Activated CD4-positive, alpha-beta T cell treated with anti-CD3 and anti-CD28 coated beads for 48 hours (primary cell): ENCODE measurements around the gene CAPN15.
"Not testable (repeated sequence)": the region's sequence is repeated elsewhere in the genome, so short reads cannot be mapped to it uniquely, and the experiment has no call there.

Source experiments
- DNase-seq: peaks from one replicate; pipeline ENCODE4 v3.0.0-alpha.2; 2020

CAPN15 gene

GRCh38 chr16:507527-507926 lies 20.0 kb upstream of the CAPN15 start:
- DNase-seq, result not testable (repeated sequence)

DNA sequence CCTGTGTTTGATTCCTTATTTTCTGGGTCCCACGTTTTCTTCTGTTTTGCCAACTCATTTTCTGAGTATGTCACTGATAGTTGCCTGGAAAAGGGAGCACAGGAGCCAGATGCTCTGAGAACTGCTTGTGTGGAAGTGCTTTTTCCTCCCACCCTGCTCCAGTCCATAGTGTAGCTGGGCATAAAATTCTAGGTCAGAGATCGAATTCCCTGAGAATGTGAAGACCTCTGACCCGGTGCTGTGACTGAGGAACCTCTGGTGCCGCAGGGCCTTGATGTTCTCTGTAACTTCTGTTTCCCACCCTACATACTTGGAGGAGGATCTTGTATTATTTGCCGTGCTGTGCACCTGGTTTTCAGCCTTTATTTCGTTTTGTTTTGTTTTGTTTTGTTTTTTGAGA lies 19.5 kb upstream of the CAPN15 start:
- no peak for DNase-seq

- no peak for DNase-seq
Observed at GRCh38 chr16:508884-509736, 18.4 kb upstream of the CAPN15 start.

- DNase-seq, result no peak
Observed at GRCh38 chr16:510066-510825, 17.3 kb upstream of the CAPN15 start.

- no peak for DNase-seq
Observed at GRCh38 chr16:512802-513201, 14.7 kb upstream of the CAPN15 start.

- DNase-seq, result no peak
Observed at GRCh38 chr16:513950-514349, 13.6 kb upstream of the CAPN15 start.

GRCh38 chr16:515175-515938 lies 12.2 kb upstream of the CAPN15 start:
- no peak for DNase-seq

DNA sequence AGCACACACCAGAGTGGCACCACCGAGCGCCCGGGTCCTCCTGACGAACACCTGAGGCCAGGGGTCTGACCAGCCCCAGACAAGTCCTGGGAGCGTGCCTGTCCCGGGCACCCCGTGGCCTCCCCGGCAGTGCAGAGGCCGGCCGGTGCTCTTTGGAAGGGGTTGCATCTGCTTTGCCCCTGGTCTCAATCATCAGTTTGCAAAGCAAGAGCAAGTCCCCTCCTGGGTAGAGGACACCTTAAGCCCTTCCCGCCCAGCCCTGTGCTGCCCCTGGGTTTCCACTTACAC lies 11.6 kb upstream of the CAPN15 start:
- DNase-seq, result no peak

- no peak for DNase-seq
Observed at GRCh38 chr16:516301-516700, 11.2 kb upstream of the CAPN15 start.

- DNase-seq, result no peak
Observed at GRCh38 chr16:518858-519257, 8.7 kb upstream of the CAPN15 start.

DNA sequence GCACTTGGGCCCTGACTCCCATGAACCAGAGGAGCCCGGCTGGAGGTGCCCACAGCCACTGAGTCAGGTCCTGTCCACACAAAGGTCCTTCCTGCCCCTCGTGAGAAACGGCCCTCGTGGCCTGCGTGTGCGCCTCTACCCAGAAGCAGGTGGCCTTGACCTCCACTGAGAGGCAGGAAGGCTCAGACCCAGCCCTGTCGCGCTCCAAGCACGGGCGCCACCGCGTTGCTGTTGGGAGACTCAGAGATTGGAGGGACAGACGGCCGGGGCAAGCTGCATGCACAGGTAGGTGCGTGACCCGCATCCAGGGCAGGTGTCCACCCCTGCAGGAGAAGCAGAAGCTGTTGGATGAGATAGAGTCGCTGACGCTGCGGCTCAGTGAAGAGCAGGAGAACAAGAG lies 8.1 kb upstream of the CAPN15 start:
- DNase-seq, result no peak

GRCh38 chr16:519841-520687 lies 7.4 kb upstream of the CAPN15 start:
- no peak for DNase-seq

- no peak for DNase-seq
Observed at GRCh38 chr16:520847-521246, 6.7 kb upstream of the CAPN15 start.

GRCh38 chr16:521381-522210 lies 5.9 kb upstream of the CAPN15 start:
- DNase-seq, result no peak

GRCh38 chr16:522320-523096 lies 5.0 kb upstream of the CAPN15 start:
- no peak for DNase-seq

DNA sequence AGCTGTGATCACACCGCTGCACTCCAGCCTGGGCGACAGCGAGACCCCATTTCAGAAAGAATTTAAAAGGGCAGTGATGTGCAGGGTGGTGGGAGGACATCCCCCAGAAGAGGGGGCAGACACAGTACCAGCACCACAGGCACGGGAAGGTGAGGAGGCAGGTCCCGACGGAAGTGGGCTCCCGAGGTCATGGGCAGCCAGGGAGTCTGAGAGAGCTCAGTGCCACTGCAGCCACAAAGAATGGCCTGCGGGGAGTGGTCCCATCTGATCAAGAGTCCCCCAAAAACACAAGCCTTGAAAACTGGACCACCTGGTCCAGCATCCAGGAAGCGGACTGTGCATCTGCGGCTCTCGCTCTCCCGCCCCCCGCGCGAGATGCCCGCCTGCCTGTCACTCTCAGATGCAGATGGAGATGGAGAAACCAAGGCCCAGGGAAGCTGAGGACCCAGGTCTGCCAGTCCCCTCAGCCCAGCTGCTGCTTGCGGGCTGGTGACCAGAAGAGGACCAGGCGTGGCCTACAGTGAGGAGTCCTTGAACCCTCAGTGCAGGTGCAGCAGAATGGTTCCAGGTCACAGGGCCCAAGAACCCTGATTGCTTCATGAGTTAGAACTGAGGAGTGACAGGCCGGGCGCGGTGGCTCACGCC lies 4.3 kb upstream of the CAPN15 start:
- DNase-seq, result no peak

GRCh38 chr16:524274-525040 lies 3.1 kb upstream of the CAPN15 start:
- DNase-seq, result no peak

GRCh38 chr16:525123-525519 lies 2.4 kb upstream of the CAPN15 start:
- no peak for DNase-seq

DNA sequence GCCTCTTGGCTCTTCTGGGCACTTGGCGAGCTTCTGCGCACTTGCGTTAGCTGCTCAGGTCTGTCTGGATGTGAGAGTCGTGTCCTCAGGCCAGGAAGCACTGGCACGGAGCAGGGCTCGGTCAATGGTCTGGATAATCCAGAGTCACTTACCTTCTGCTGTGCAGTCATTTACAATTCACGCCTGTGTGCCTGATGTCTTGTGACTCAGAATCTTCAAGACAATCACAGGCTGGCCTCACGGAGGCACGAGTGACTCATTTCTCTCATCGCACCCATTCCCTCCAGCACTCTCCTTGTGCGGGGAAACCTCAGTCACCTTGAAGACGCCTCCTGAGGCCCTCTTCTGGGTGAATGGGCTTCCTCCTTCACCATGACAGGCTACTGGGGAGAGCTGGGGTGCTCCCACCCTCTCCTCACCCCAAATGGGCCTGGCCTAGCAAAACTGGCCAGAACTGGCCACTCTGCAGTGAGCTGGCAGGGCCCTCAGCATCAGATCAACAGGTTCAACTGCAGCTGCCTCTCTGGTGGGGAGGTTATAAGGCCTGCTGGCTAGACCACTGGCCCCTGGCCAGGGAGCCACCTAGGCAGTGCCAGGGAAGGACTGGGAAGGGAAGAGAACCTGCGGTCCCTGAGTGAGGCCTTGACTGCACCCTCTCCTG lies 1.9 kb upstream of the CAPN15 start:
- peak; percentile 88 for DNase-seq
